Neural progenitor cell (in vitro differentiated cells): ENCODE data around the gene SLC26A6. TPM values are rescaled to one million over a fixed set of nuclear protein-coding genes. Genes with fewer than 3 reads are reported as not detected.

ENCODE experiments used
- DNase-seq: peaks from one replicate; pipeline ENCODE4 v3.0.0-alpha.2; 2016; ENCODE audit warnings: low spot score
- H2AFZ ChIP-seq: fragments of 200-600 bp; sonication (generic); replicated peaks from 2 replicates; pipeline ENCODE4 v1.6.1; 2016; ENCODE audit warnings: antibody characterized with exemption
- H3F3A ChIP-seq: fragments of 200-600 bp; sonication (generic); 2 replicates; pipeline ENCODE4 v1.6.1; 2016; ENCODE audit warnings: antibody characterized with exemption, low read depth
- H3K27ac ChIP-seq: fragments of 200-600 bp; sonication (generic); 2 replicates; pipeline ENCODE4 v1.5.1; 2016; ENCODE audit warnings: mild to moderate bottlenecking
- H3K27me3 ChIP-seq: fragments of 200-600 bp; sonication (generic); 2 replicates; pipeline ENCODE4 v1.6.1; 2016; ENCODE audit warnings: mild to moderate bottlenecking, moderate library complexity
- H3K36me3 ChIP-seq: fragments of 200-600 bp; sonication (generic); 2 replicates; pipeline ENCODE4 v1.5.1; 2016
- H3K4me1 ChIP-seq: fragments of 200-600 bp; sonication (generic); 2 replicates; pipeline ENCODE4 v1.6.1; 2016; ENCODE audit warnings: mixed run types
- H3K4me2 ChIP-seq: fragments of 200-600 bp; sonication (generic); 2 replicates; pipeline ENCODE4 v1.6.1; 2016
- H3K4me3 ChIP-seq: fragments of 200-600 bp; sonication (generic); 2 replicates; pipeline ENCODE4 v1.5.1; 2016
- H3K79me2 ChIP-seq: fragments of 200-600 bp; sonication (generic); 2 replicates; pipeline ENCODE4 v1.6.1; 2016; ENCODE audit warnings: low read depth
- H3K9ac ChIP-seq: fragments of 200-600 bp; sonication (generic); 2 replicates; pipeline ENCODE4 v1.6.1; 2016
- H3K9me3 ChIP-seq: fragments of 200-600 bp; sonication (generic); 2 replicates; pipeline ENCODE4 v1.5.1; 2016; ENCODE audit warnings: low read depth
- H4K20me1 ChIP-seq: fragments of 200-600 bp; sonication (generic); 2 replicates; pipeline ENCODE4 v1.6.1; 2016; ENCODE audit warnings: low read depth
- H3K27ac Mint-ChIP-seq: 3 replicates; pipeline ENCODE4 v1.8.0; 2021; ENCODE audit warnings: mixed read lengths
- H3K27me3 Mint-ChIP-seq: 2 replicates; pipeline ENCODE4 v1.8.0; 2022; ENCODE audit warnings: low read depth, mild to moderate bottlenecking, inconsistent platforms, moderate library complexity, mixed read lengths; ENCODE audit not compliant: insufficient read depth
- H3K36me3 Mint-ChIP-seq: 3 replicates; pipeline ENCODE4 v1.8.0; 2021; ENCODE audit warnings: mixed read lengths
- H3K4me1 Mint-ChIP-seq: 3 replicates; pipeline ENCODE4 v1.8.0; 2021; ENCODE audit warnings: mixed read lengths
- H3K4me3 Mint-ChIP-seq: 3 replicates; pipeline ENCODE4 v1.8.0; 2021; ENCODE audit warnings: mild to moderate bottlenecking, moderate library complexity, mixed read lengths
- H3K9me3 Mint-ChIP-seq: 3 replicates; pipeline ENCODE4 v1.8.0; 2020; ENCODE audit warnings: mixed read lengths
- CTCF ChIP-seq: fragments of 200-600 bp; sonication (generic); IDR thresholded peaks from 2 replicates; pipeline ENCODE4 v1.5.1; 2017; ENCODE audit warnings: antibody characterized with exemption, mild to moderate bottlenecking
- EZH2 ChIP-seq: fragments of 200-600 bp; sonication (generic); IDR thresholded peaks from 2 replicates; pipeline ENCODE4 v1.6.1; 2017; ENCODE audit warnings: antibody characterized with exemption, mild to moderate bottlenecking, moderate library complexity
- EZH2phosphoT487 ChIP-seq: fragments of 200-600 bp; sonication (generic); IDR thresholded peaks from 2 replicates; pipeline ENCODE4 v1.6.1; 2017; ENCODE audit warnings: antibody characterized with exemption
- total RNA-seq: library from RNA; depleted of rRNA; stranded (reverse); fragments of >200 nt; gene quantifications from 2 replicates; pipeline ENCODE4 v1.2.3, GENCODE V29; 2015; ENCODE audit warnings: low replicate concordance

Gene SLC26A6
- total RNA-seq, 1 donor from 2014 or later: 42.5 TPM

- H3K27me3 ChIP-seq: no peaks in the 10 kb centered on the region
- no peaks in the 10 kb centered on the region for H3K9me3 ChIP-seq
- no peaks in the 10 kb centered on the region for H3K9me3 Mint-ChIP-seq
- H3K4me1 ChIP-seq: no peaks in the 10 kb centered on the region
- H3K79me2 ChIP-seq: no peaks in the 10 kb centered on the region
- H3K4me1 Mint-ChIP-seq: peaks cover 13% of the 10 kb centered on the region
- H2AFZ ChIP-seq: no peak overlapping the region
- peaks cover 11% of the 10 kb centered on the region for H3K36me3 Mint-ChIP-seq
- H3K9ac ChIP-seq: no peak overlapping the region
- H3F3A ChIP-seq: no peaks in the 10 kb centered on the region
- no peak overlapping the region for H3K4me3 Mint-ChIP-seq
- H3K4me3 ChIP-seq: no peak overlapping the region
- no peak overlapping the region for H3K27ac ChIP-seq
- DNase-seq: peak; percentile 18
- no peaks in the 10 kb centered on the region for H4K20me1 ChIP-seq
- peaks cover 11% of the 10 kb centered on the region for H3K27me3 Mint-ChIP-seq
- peak overlapping the region; percentile 52 for H3K4me2 ChIP-seq
- TF ChIP-seq EZH2phosphoT487 (no peak), CTCF (no peak), EZH2 (no peak)
- H3K27ac Mint-ChIP-seq: no peak overlapping the region
- no peaks in the 10 kb centered on the region for H3K36me3 ChIP-seq
Observed at GRCh38 chr3:48594417-48595049, 40.7 kb downstream of the SLC26A6 start.

- H3K4me3 Mint-ChIP-seq: no peak overlapping the region
- H3K27ac Mint-ChIP-seq: no peak overlapping the region
- no peak for TF ChIP-seq CTCF
- TF ChIP-seq EZH2: no peak
- no peak for TF ChIP-seq EZH2phosphoT487
- H3K9me3 Mint-ChIP-seq: no peaks in the 10 kb centered on the region
- H3K27me3 ChIP-seq: no peaks in the 10 kb centered on the region
- H2AFZ ChIP-seq: no peak overlapping the region
- H3K36me3 ChIP-seq: no peaks in the 10 kb centered on the region
- peaks cover 13% of the 10 kb centered on the region for H3K4me1 Mint-ChIP-seq
- H3K4me2 ChIP-seq: no peak overlapping the region
- no peaks in the 10 kb centered on the region for H3F3A ChIP-seq
- H4K20me1 ChIP-seq: no peaks in the 10 kb centered on the region
- peaks cover 8% of the 10 kb centered on the region for H3K36me3 Mint-ChIP-seq
- no peak overlapping the region for H3K27ac ChIP-seq
- no peak overlapping the region for H3K4me3 ChIP-seq
- H3K79me2 ChIP-seq: no peaks in the 10 kb centered on the region
- H3K9ac ChIP-seq: no peak overlapping the region
- H3K9me3 ChIP-seq: no peaks in the 10 kb centered on the region
- no peaks in the 10 kb centered on the region for H3K4me1 ChIP-seq
- DNase-seq: no peak
- peaks cover 11% of the 10 kb centered on the region for H3K27me3 Mint-ChIP-seq
Observed at GRCh38 chr3:48593337-48593736, 41.9 kb downstream of the SLC26A6 start.

- Histone ChIP-seq H3K9ac (no peak overlapping the region), H3K27me3 (no peaks in the 10 kb centered on the region), H3K9me3 (no peaks in the 10 kb centered on the region), H3K79me2 (no peaks in the 10 kb centered on the region), H3K36me3 (no peaks in the 10 kb centered on the region), H3K4me1 (no peaks in the 10 kb centered on the region), H3K27ac (no peak overlapping the region), H3K4me3 (no peak overlapping the region), H2AFZ (no peak overlapping the region), H4K20me1 (no peaks in the 10 kb centered on the region), H3F3A (no peaks in the 10 kb centered on the region), H3K4me2 (no peak overlapping the region)
- no peak overlapping the region for H3K27ac Mint-ChIP-seq
- no peak overlapping the region for H3K4me3 Mint-ChIP-seq
- TF ChIP-seq EZH2phosphoT487: no peak
- no peak for TF ChIP-seq CTCF
- TF ChIP-seq EZH2: no peak
- H3K4me1 Mint-ChIP-seq: peaks cover 13% of the 10 kb centered on the region
- H3K36me3 Mint-ChIP-seq: peaks cover 8% of the 10 kb centered on the region
- H3K9me3 Mint-ChIP-seq: no peaks in the 10 kb centered on the region
- H3K27me3 Mint-ChIP-seq: peaks cover 11% of the 10 kb centered on the region
- no peak for DNase-seq
Observed at GRCh38 chr3:48592519-48593087, 42.7 kb downstream of the SLC26A6 start.
